DMS53 treated with DMSO at 0.1 percent for 48 hours (cell line): ENCODE data around the gene POU6F2.

Experiments used
- DNase-seq: peaks from one replicate; lab custom pipeline; 2025; ENCODE audit not compliant: unreplicated experiment; lab: John Stamatoyannopoulos, UW

Gene POU6F2

DNA sequence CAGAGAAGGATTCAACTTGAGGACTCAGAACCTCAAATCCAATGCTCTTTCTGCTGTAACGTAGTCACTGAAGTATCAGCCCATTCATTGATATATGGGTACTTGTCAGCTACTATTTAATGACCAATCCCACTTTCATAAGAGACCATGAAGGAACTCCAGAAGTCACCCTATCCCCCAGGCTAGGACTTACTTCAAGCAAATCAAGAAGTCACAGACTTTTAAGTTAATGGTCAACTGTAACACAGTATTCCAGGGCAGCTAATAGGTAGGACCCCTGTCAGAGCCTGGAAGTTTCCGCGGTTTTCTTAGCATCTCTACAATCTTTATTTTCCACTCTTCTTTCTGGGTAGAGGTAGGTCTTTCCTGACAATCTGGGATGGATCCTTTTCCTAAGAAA is 269.9 kb downstream of the POU6F2 start:
- DNase-seq: no peak

DNA sequence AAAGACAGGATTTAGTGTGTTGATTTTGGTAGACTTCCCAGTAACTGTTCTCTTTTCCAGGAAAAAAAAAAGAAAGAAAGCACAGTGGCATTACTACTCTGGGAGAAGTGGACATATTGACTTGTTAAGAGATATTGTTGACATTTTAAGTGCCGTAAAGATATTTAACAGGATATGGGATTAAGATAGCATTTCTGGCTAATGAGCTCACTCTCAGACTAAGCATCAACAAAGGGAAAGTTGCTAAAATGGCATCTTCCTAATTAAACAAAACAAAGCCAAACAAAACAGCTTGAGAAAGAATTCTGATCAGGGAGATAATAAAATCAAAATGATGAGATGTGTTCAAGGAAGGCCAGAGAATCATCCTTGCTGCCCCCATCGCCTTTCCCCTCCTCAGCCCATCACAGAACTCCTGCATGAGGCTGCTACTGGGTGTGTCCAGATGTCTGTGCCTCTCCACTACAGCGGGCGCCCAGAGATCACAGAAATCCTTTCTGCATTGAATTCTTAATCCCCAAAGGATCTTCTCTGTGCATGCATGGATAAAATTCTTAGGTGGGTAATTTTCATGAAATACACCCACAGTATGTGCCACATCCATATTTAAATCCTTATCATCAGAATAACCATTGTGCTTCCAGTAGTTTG is 270.5 kb downstream of the POU6F2 start:
- DNase-seq: no peak

DNA sequence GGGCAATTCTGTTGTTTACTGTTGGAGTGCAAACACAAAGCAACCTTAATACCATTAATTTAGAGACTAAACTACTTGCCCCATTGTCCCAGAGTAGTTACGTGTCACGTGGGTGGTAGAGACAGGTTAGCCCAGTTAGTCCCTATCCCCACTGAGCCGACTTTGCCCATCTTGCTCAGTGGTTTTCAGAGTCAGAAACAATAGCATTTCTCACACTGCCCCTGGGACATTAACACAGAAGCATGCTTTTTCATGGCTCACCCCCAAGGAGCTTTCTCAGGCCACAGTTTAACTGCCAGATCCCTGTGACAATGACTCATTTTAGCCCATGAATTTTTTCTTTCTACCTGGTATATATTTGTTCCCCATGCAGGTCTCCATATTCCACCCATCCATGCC is 271.0 kb downstream of the POU6F2 start:
- no peak for DNase-seq

DNA sequence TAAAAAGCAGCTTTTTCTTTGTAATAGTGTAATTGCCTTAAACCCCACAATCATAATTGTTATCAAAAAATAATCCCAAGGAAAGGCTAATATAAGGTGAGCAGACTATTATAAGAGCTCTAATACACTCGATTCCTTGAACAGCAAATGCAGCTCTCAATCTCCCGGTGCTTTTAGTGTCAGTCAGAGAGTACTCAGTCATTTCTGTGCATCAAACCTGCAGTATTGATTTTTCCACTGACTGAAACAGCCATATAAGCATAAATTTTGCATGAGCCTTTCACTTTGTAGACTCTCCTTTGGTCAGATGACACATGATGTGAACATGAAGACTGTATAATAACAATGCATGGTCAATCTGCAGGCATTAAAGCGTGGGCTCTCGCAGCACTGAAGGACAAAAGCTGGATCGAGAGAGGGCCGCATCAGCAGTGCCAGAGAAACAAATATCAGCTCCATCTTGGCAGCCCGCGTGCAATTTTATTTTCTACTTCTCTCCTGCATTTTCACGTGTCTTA is 272.0 kb downstream of the POU6F2 start:
- DNase-seq: no peak

DNA sequence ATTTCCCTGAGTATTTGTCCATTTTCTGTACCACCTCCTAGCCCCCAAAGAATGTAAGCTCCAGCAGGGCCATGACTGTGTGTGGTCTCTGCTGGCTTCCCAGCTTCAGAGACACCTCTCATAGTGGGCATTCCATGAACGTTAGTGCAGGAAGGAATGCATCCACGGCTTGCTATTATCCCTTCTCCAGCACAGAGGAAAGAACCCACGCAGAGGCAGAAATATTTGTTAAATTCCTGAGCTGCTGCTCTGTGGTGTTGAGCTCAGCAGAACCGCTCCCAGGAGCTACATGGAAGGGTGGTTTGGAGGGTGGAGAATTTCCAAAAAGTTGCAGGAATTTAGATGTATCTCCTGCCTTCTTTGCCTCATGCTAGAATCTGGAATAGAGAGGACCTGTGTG is 275.2 kb downstream of the POU6F2 start:
- no peak for DNase-seq

DNA sequence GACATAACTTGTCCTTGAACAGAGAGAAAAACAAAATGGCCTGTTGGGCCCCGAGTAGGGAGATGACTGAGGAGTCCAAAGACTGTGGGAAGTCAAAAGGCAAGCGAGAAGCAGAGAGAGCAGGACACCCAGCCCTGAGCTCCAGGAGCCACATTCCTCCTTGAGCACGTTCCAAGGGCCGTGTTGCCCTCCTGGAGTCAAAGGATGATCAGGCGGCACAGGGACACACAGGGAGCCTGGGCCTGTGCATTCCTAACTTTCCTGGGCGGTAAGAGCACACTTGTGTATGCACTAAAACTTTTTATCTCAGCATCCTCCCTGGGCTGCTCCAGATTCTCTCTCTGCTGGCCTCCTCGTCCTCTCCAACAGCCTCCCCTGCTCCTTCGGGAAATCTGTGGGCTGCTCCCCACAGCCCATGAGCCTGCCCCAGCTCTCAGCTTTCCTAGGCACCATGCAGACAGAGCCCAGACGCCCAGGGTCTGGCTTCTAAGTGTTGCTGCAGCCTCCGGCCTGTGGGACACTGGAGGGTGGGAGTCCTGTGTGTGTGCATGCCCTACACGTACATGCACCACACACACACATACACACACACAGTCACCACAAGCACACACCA is 281.8 kb downstream of the POU6F2 start:
- no peak for DNase-seq

DNA sequence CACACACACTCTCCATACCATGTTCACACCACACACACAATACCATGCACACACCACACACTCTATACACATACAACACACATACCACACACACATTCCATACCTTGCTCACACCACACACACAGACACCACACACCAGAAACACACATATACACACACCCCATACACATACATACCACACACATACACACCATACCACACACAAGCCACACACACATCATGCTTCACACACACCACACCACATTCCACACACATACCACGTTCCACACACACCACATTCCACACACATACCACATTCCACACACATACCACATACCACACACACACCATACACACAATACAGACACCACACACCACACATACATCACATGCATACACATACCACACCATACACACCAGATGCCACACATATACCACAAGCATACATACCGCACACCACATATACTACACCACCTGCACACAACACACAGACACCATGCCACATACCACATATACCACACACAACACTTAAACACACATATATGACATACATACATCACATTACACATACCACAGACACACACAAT is 282.7 kb downstream of the POU6F2 start:
- no peak for DNase-seq

DNA sequence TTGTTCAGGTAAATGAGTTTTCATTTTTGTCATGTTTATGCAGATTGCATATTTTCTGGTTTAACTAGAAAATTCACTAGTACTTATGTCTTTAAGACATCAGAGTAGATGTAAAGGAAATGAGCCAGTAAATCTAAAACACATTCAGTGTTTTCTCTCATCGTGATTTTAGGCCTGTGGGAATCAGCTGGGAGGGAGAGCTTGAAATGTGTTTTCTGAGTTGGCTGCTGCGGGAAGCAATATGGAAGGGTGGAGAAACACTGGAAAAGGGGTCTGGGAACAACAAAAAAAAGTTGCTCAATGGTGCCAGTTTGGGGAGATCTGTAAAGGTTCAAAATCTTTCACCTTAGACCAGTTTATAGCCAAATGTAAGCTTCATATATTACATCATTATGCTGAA is 284.1 kb downstream of the POU6F2 start:
- no peak for DNase-seq

DNA sequence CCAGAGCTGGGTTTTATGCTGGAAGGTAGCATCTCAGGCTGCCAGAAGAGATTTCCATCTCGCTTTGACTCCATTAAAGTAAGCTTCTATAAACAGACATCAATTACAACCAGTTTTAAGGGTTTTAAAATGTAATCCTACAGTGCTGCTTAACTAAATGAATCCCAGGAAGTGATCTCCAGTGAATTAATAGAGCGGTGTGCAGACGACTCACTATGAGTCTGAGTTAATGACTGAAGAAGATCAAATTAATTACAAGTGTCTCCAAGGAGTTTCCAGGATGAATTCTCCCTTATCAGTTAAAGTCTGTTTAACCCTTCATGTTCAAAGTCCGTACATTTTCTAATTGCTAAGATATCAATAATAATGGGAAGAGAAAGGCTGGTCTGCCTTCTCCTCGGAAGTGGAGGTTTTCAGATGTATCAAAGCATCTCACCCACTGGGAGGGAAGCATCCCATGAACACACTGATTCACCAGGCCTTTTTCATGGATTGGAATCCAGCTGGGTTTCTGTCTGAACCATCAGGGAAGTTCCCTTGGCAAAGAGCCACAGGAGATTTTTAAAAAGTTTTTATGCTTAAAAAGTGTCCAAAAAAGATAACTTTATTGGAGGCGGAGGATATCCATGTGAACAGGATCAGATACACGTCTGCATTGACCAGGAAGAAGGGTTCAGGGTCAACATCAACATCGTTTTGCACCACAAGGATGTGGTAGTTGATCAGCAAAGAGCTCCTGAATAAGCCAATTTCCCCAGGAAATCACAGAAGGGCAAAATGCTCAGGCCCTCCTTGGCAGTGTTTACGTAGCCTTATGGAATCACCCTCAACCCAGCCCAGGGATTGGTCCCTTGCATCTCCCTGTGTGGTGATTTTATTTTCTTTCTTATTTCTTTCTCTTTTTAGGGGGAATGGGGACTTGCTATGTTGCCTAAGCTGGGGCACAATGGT is 288.2 kb downstream of the POU6F2 start:
- DNase-seq: no peak

DNA sequence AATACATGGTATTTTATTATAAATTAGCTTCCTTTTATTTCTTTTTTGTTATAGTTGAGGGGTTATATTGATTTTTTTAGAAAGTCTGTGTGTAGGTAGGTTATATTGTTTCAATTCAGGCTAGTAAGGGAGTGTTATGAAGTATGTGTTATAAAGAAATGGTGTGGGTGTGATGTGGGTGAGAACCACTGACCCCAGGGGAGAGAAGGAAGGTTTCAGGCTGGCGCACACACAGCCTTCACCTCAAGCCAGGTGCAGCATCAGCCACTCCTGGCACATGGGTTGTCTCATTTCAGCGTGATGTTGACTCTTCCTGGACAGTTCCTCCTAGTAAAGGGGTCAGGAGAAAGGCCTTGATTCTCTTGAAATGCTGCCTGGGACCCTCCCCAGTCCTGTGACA is 291.3 kb downstream of the POU6F2 start:
- no peak for DNase-seq

DNA sequence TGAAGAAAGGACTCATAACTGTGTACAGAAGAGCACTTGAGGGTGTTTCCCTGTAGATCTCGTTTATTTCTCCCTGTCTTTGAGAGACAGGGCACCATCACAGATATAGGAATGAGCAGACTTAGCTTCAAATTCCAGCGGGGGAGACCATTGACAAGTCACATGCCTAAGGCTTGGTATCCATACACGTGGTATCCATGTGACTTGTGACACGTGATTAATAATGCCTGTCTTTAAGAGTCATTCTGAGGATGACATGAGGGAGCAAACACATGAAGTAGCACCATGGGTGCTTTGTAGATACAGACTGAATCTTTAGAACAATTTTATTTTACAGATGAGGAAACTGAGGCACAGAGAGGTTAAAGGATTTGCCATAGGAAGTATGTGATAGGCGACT is 292.3 kb downstream of the POU6F2 start:
- DNase-seq: no peak

DNA sequence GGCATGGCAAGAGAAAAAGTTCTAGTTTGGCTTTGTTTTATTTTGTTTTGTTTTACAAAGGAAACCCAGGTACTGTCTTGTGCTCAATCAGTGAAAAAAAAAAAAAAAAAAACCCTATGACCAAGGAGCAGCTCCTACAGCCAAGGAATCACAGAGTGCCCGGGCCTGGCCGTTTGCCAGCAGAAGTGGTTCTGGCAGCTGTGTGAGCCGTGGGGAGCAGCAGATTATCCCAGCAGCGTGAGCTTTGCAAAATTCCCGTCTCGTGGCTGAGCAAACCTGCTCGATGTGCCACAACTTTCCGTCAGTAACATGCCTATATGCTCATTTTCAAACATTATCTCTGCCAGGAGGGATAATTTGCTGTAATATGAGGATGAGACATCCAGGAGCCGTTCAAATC is 293.7 kb downstream of the POU6F2 start:
- DNase-seq: no peak

DNA sequence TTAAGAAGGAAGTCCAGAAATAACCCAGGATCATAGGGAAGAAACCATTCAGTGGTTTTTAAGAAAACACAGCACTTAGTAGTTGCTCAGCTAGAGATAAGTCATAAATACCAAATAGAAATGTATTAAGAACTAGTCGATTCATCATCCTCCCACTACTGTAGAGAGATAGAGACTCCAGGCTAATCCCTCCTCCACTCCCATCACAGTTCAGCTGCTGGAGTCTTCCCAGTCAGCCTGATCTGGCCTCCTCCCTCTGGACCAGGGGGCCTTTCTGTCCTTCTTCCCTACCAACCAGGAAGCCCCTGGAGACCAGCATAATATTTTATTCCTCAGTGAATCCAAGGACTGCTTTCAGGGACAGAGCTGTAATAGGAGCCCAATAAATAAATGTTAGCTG is 294.4 kb downstream of the POU6F2 start:
- no peak for DNase-seq

DNA sequence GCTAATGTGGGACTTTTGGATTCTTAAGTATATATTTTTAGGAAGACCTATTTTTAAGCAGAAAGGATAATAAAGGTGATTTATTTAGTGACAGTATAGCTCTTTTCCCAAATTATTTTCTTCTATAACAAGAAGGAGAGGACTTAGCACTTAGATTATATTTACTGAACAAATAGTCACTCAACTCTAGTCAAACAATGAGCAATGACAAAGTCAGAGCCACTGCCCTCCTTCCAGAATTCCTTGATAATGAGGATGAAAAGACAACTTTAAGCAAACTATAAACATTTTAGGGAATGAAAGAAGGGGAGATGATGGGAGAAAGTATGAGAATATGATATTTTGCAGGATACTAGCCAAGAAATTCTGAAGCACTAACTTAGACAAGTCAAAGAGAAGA is 295.0 kb downstream of the POU6F2 start:
- no peak for DNase-seq

DNA sequence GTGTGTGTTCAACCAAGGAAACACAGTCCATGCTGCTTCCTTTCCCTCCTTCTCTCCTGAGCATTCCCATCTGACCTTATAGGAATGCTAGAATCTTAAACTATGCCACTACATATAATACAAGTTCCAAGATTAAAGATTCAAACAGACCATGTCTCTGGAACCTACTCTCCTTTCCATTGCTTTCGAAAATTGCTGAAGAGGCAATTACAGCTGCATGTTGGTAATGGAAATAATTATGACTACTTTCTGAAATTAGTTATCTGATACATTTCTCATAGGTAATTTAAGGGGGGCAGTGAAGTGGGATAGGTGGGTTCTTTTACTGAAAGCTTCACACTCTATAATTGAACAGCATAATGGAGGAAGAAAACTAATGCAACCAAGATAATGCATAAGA is 302.6 kb downstream of the POU6F2 start:
- DNase-seq: no peak

DNA sequence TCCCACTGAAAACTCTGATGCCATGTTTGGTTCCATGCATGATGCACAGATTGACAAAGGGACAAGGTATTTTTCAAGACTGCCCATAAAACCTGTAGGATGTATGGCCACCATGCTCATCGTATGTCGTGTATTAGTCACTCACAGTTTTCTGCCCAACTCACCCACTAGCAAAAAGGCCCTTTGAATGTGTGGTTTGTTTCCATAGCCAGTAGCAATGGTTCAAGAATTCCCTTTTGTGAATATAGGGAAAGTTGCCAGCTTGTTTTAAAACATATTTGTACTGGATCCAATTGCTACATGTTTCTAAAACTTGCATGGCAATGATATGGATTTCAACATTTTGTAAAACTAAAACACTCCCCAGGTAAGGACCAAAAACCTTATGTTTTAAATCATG is 307.5 kb downstream of the POU6F2 start:
- DNase-seq: no peak

DNA sequence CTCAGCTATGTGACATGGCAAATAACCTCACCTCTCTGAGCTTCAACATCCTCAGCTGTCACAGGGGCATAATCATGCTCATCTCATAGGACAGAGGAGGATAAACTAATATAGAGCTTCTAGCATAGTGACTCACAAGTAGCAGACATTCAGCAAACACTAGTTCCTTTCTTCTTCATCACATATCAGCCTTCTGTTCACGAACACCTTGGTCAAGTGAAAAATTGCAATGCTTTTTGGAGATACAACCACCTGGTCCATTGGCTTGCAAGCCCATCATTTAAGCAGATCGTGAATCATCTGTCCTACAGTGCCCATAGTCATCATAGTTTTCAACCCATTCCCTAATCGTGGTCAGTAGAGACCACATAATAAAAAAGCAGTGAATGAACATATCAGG is 310.6 kb downstream of the POU6F2 start:
- no peak for DNase-seq

DNA sequence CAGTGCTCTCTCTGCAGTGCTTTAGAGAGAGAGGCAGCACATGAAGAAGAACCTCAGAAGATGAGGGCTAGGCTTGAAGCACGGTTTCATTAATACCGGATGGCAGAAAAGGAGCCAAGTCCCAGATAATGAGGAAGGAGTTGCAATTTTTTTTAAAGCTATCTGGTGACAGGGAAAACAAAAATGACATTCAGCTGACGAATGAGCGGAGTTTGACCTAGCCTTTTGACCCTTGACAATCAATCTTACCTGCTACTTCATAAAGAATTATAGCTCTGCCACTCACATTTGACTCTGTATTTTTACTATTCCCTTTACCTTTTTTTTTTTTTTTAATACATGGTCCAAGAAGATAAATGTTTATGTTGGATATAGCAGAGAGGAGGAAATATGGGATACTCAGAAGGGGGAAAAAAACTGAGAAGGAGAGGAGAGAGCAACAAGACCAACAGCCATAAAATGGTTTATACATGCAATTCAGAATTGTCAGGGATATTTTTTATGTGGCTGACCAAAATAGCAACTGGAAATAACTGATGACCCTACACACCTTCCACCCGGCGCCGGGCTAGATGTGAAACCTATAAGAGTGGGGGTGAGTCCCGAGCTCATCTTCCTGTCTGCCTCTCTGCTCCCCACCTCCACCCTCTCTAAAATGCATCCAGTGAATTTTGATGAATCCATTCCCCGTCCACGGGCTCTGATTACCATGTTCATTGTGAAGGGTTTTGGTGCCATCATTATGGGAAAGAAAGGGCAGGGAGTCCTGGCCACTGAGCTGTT is 314.1 kb downstream of the POU6F2 start:
- no peak for DNase-seq

DNA sequence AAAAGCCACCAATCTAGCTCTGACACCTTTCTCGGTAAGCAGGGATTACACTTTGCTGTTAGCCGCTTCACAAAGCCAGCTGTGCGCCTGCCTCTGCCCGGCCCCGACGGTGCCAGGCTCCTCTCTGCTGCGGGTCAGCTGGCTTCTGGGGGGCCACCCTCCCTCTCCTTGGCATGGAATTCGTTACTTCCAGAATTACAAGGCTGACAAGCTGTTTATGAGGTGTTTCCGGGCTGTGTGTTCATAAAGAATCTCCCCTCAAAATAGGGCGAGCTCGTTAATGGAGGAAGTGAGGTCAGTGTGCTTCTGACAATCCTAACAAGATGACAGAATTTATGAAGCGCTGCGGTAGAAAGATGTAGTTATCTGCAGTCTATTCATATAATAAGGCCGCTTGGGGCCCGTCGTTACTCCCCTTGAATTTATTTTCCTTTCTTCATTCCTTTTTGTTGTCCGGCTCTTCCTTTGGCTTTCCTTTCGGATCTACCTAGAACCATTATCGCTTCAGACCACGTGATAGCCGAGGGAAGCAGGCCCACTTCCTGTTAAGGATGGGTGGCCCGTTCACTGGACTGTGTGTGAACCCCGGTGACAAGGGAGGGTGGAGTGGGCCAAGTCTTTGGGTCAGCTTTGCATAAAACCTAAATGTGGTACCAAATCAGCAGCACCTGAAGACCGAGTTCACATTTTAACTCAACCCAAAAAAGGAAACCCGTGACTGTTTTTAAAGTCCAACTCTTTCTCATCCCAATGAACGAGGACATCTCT is 315.5 kb downstream of the POU6F2 start:
- no peak for DNase-seq

DNA sequence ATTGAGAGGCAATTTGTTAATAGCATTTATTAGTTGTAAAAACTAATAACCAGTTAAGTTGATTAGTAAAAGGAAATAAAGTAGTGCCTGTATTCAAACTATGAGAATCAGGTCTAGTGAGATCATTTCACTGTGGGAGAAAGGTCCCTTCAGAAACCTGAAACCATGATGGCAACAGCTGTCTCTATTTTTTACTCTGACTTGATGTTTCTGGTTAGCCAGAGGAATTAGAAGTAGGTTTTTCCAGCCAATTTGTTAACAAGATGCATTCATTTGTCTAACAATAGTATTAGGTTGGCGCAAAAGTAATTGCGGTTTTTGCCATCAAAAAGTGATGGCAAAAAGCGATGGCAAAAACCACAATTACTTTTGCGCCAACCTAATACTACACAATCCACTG is 316.3 kb downstream of the POU6F2 start:
- DNase-seq: no peak
